Glutamatergic neuron (in vitro differentiated cells): ENCODE results near the gene NHERF2. TPM values are rescaled to one million over a fixed set of nuclear protein-coding genes. Genes with fewer than 3 reads are reported as not detected.

Source experiments
- DNase-seq: peaks from one replicate; pipeline ENCODE4 v3.0.0; 2022
- H3K27ac Mint-ChIP-seq: one replicate; pipeline ENCODE4 v1.8.0; 2020; ENCODE audit warnings: mild to moderate bottlenecking, mixed read lengths, inconsistent platforms; ENCODE audit not compliant: unreplicated experiment
- H3K27me3 Mint-ChIP-seq: one replicate; pipeline ENCODE4 v1.8.0; 2020; ENCODE audit warnings: mild to moderate bottlenecking, moderate library complexity, mixed read lengths, inconsistent platforms; ENCODE audit not compliant: unreplicated experiment
- H3K36me3 Mint-ChIP-seq: one replicate; pipeline ENCODE4 v1.8.0; 2020; ENCODE audit warnings: mild to moderate bottlenecking, mixed read lengths, inconsistent platforms; ENCODE audit not compliant: unreplicated experiment
- H3K4me1 Mint-ChIP-seq: one replicate; pipeline ENCODE4 v1.8.0; 2020; ENCODE audit warnings: mild to moderate bottlenecking, low read depth, mixed read lengths, inconsistent platforms; ENCODE audit not compliant: unreplicated experiment
- H3K4me3 Mint-ChIP-seq: one replicate; pipeline ENCODE4 v1.8.0; 2020; ENCODE audit warnings: mild to moderate bottlenecking, mixed read lengths, inconsistent platforms; ENCODE audit not compliant: unreplicated experiment
- H3K9me3 Mint-ChIP-seq: one replicate; pipeline ENCODE4 v1.8.0; 2020; ENCODE audit warnings: mild to moderate bottlenecking, moderate library complexity, mixed read lengths, inconsistent platforms; ENCODE audit not compliant: unreplicated experiment
- total RNA-seq: library from RNA; stranded (reverse); fragmentation: NEBNext Ultra II Directional; extraction: Animal tissue kit (Norgen Biotek cat#: 25700); gene quantifications from one replicate; pipeline ENCODE4 v1.2.1, GENCODE V29; 2021; ENCODE audit not compliant: unreplicated experiment
- TF ChIP-seq, protein P1 (sequence below): fragments of 200-600 bp; sonication (generic); IDR thresholded peaks from one replicate; pipeline ENCODE4 v1.5.0; 2021; ENCODE audit not compliant: partially characterized antibody, unreplicated experiment

Gene NHERF2
- total RNA-seq, 1 donor from 2014 or later = 22.3 TPM

DNA sequence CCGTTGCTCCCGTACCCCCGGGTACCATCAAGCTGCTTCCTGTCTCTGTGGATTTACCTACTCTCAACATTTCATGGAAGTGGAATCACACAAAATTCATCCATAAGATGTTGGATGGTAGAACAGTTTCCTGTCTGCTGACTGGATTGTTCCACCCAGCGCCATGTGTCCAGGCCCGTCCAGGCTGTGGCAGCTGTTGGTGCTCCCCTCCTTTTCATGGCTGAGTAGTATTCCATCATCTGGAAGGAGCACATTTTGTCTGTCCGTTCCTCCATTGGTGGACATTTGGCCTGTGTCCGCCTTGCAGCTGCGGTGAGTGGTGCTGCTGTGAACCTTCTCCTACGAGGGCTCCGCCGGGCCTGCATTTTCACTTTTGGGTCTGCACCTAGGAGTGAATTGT lies 39.4 kb downstream of the NHERF2 start:
- TF ChIP-seq, protein P1, sequence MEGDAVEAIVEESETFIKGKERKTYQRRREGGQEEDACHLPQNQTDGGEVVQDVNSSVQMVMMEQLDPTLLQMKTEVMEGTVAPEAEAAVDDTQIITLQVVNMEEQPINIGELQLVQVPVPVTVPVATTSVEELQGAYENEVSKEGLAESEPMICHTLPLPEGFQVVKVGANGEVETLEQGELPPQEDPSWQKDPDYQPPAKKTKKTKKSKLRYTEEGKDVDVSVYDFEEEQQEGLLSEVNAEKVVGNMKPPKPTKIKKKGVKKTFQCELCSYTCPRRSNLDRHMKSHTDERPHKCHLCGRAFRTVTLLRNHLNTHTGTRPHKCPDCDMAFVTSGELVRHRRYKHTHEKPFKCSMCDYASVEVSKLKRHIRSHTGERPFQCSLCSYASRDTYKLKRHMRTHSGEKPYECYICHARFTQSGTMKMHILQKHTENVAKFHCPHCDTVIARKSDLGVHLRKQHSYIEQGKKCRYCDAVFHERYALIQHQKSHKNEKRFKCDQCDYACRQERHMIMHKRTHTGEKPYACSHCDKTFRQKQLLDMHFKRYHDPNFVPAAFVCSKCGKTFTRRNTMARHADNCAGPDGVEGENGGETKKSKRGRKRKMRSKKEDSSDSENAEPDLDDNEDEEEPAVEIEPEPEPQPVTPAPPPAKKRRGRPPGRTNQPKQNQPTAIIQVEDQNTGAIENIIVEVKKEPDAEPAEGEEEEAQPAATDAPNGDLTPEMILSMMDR = no peak
- Mint-ChIP-seq H3K4me1 (no peaks in the 10 kb centered on the region), H3K9me3 (peaks cover 6% of the 10 kb centered on the region), H3K4me3 (no peak overlapping the region), H3K36me3 (peaks cover 4% of the 10 kb centered on the region), H3K27ac (no peak overlapping the region), H3K27me3 (peaks cover 4% of the 10 kb centered on the region)
- DNase-seq = no peak

DNA sequence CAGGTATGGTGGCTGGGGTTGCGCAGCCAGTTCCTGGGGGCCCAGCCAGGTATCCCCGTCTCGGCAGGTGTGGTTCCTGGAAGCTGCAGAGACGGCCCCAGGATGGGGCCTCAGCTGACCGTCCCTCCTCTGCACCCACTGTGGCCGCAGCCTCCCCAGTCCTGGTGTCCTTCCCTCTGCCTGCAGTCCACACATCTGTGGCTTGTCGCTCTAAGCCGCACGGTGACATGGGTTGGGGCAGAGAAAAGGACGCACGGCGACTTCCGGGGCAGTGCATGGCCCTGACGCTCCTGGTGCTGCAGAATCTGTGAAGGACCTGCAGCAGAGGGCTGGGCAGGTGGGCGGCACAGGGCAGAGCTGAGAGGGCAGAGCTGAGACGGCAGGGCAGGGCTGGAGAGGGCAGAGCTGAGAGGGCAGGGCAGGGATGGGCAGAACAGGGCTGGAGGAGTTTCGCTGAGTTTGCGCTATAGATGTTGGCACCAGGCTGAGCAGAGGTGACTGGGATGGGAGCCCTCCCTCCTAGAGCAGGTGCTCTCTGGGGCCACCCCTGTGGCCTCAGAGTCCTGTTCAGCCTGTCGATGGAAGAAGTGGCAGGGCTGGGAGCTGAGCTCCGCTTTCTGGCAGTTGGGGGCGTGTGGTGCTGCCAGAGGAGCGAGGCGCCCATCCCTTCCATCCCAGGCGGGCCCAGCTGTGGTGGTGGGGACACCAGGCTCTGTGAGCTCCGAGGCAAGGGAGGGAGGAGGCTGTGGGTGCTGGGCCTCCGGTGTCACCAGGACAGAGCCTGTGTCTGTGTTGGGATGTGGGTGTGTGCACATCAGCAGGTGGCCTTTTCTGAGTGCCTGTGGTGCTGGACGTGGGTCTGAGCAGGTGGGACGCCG lies 44.1 kb downstream of the NHERF2 start:
- Mint-ChIP-seq H3K4me3 (no peak overlapping the region), H3K4me1 (no peaks in the 10 kb centered on the region), H3K36me3 (peaks cover 4% of the 10 kb centered on the region), H3K27ac (no peak overlapping the region), H3K9me3 (no peaks in the 10 kb centered on the region), H3K27me3 (peaks cover 1% of the 10 kb centered on the region)
- no peak for DNase-seq
- TF ChIP-seq, protein P1 = no peak

DNA sequence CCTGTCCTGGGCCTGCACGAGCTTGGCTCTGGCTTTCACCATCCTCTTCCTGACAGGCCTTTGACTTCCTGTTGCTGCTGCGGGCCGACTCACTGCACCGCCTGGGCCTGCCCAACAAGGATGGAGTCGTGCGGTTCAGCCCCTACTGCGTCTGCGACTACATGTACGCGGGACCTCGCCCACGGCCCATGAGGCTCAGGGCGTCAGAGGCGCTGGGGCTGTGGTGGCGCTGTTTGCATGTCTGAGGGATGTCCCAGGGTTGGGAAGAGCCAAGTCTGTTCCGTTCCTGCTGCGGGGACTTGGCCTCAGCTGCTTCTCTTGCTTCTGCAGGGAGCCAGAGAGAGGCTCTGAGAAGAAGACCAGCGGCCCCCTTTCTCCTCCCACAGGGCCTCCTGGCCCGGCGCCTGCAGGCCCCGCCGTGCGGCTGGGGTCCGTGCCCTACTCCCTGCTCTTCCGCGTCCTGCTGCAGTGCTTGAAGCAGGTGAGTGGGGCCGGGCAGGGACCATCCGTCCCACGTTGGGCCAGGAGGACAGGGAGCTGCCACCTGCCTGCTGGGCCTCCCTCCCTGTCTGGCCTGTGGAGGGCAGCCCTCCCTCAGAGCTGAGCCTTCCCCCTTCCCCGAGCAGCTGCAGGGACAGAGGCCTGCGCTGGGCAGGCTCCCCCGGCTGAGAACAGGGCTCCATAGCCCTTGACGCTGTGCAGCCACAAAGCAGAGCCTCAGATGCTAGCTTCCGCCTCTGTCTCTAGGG lies 44.9 kb downstream of the NHERF2 start:
- TF ChIP-seq, protein P1 = no peak
- Mint-ChIP-seq H3K9me3 (peaks cover 1% of the 10 kb centered on the region), H3K4me3 (no peak overlapping the region)

DNA sequence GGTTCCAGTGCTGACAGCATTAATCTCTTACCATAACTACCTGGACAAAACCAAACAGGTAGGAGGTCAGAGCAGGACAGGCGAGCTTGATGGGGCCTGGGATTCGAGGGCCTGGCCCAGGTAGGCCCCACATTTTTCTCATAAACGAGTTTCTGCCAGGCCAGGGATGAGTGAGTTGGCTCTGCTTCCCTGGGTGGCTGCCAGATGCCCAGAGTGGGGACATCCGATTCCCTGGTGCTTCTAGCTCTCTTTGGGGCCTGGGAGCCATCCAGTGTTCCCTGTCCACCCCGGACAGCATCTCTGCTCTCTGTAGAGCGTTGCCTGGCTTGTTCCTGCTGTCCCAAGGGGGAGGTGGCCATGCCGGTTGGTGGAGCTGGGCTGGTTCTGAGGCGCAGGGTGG lies 46.2 kb downstream of the NHERF2 start:
- no peak overlapping the region for H3K27ac Mint-ChIP-seq
- H3K4me3 Mint-ChIP-seq = no peak overlapping the region

More for the DNA sequence above, 44.9 kb downstream of the NHERF2 start:
- Mint-ChIP-seq H3K27ac (no peak overlapping the region), H3K36me3 (no peaks in the 10 kb centered on the region), H3K4me1 (no peaks in the 10 kb centered on the region), H3K27me3 (peaks cover 1% of the 10 kb centered on the region)
- no peak for DNase-seq

More for the DNA sequence above, 46.2 kb downstream of the NHERF2 start:
- peaks cover 1% of the 10 kb centered on the region for H3K9me3 Mint-ChIP-seq
- no peaks in the 10 kb centered on the region for H3K36me3 Mint-ChIP-seq
- no peak for DNase-seq
- TF ChIP-seq, protein P1 = no peak
- H3K4me1 Mint-ChIP-seq = no peaks in the 10 kb centered on the region
- peaks cover 1% of the 10 kb centered on the region for H3K27me3 Mint-ChIP-seq
